ENCODE data around the gene PGM3.

Gene PGM3

DNA sequence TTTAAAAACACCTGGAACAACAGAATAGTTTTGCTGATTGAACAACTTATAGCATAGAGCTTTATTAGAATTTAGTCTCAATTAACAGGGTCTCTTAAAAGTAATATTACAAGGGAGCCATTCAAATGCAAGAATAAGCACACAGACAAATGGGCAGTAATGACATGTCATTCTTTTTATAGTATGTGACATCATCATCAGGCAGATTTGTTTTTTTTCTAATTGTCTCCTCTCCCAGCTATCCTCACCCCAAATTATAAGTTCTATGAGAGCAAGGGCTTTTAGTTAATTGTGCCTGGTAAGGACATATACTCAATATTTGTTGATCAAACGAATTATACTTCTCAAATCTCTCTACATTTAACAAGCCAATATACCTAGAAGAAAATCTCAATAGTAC is 11.0 kb downstream of the PGM3 start:
- DNase-seq, result no peak

DNA sequence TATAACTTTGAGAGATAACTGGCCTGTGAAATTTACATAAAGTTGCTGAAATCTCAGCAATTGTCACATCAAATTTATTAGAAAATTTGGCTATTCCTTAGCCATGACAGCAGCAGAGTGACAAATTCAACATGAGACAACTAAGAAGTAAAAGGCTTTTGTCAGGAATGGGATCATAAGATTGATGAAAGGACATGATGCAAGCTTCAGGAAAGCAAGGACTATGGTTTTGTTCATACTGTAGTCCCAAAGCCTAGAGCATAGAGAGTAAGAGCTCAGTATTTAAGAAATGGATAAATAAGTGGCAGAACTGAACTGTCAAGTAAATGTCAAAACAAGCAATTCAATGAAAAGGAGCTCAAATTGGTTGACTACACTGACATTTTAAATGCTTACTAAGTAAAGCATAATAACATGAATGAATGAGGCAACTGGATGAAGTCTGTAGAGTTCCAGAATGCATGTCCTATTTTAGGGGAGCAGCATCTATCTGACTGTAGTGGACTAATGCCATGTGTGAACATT is 12.6 kb downstream of the PGM3 start:
- no peak for DNase-seq

DNA sequence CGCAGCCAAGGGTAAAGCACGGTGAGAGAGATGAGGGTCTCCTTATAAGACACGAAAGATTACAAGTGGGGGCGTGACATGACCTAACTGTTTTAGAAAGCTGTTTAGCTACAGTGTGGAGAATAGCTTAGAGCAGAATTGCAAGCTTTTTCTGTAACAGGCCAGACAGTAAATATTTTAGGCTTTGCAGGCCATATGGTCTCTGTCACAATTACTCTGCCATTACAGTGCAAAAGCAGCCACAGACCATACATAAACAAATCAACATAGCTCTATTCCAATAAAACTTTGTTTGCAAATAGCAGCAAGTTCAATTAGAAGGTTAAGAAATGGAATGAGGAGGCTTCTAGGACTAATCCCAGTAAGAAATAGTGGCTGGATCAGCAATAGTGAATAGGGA is 16.8 kb downstream of the PGM3 start:
- no peak for DNase-seq

DNA sequence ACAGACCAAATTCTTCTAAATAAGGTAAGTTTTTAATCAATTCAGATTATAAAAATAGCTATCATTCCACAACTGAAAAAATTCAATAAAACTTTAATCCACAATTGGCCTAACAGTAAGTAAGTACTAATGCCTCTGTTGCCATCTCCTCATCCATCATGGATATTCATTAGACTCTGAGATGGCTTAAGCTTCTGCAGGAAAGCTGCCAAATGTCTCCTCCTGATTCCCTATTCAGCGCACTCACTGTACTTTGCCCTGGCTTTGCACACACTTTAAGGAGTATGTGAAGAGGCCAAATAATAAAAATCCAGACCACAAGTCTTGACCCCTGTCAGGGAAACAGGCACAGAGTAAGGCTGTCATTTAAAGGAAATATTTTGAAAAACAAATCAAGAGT is 23.6 kb downstream of the PGM3 start:
- DNase-seq, result no peak

DNA sequence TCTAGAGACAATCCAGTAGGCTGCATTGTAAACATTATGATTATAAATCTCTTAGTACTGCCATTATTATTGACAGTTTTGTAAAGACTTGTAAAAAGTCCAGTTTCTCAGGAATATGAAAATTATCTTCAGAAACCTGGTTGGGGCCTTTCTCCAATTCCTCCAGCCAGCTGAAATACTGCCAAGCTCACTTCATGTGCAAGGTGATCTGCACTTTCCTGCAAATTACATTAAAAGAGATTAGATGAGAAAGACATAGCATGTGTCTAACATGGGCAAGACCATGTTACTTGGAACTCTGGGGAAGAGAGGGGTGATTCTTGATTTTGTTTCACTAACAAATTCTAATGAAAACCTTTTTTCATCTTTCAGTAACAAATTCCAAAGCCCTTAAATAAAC is 24.0 kb downstream of the PGM3 start:
- no peak for DNase-seq

DNA sequence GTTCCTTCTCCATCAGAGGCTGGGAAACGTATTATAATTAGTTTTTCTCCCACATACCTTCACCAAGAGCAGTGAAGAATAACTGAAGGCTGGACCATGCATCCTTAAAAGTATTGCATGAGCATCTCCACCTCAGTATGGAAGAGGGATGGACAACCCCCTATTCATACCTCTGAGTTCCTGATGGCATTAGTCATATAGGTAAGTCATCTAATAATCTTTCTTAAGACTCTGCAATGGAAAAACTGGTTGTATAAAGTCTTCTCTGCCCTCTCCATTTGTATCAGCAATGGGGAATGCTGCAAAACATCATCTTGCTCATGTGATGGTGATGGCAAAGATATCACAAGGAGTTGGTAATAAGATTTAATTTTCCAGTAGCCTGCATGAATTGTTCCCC is 24.5 kb downstream of the PGM3 start:
- no peak for DNase-seq

DNA sequence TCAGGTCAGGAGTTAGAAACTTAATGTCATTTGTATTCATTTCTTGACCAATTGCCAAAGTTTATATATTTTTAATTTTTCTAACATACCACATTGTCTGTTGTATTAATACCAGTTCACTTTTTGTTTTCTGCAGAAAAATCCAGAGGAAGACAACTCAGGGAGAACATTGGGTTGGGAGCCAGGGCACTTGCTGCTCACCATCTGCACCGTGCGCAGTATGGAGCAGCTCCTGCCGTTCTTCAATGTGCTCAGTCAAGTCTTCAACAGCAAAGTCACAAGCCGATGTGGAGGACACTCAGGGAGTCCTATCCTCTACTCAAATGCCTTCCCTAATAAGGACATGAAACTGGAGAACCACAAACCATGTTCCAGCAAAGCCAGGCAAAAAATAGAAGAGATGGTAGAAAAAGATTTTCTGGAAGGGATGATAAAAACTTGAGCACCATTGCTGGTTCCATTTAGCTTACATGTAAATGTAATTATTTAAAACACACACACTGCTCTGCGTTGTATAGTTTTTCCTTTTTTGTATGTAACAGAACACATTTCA is 25.3 kb downstream of the PGM3 start:
- no peak for DNase-seq

DNA sequence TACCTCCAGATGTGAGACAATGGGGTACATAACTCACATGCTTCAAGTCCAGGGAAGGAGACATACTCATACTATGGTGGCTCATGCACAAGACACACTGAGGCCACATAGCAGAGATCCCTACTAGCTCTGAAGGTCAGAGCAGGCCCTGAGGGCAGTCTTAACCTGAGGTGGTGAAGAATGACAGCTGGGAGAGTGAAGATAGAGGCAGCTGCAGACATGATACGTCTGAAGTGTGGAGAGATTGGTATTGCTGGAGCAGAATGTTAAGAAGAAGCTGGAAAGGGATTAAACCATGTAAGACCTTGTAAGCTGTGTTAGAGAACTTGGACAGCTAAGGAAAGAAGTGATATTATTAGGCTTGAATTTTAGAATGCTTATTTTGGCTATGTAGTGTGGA is 32.9 kb downstream of the PGM3 start:
- no peak for DNase-seq

DNA sequence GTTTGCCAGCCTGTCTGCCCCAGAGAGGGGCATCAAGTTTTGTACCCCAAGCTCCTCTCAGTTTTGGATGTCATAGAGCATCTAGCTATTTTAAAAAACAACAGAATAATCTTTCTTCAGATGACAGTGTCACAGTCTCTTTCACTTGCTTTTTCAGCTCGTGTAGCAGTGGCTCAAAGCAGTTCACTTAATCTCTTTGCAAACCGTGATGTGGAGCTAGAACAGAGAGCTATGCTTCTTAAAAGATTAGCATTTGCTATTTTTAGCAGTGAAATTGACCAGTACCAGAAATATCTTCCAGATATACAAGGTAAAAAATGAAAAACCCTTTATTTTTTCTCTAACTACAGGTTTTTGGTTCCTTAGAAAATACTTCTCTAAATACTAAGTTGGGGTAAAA is 37.3 kb downstream of the PGM3 start:
- DNase-seq, result no peak

DNA sequence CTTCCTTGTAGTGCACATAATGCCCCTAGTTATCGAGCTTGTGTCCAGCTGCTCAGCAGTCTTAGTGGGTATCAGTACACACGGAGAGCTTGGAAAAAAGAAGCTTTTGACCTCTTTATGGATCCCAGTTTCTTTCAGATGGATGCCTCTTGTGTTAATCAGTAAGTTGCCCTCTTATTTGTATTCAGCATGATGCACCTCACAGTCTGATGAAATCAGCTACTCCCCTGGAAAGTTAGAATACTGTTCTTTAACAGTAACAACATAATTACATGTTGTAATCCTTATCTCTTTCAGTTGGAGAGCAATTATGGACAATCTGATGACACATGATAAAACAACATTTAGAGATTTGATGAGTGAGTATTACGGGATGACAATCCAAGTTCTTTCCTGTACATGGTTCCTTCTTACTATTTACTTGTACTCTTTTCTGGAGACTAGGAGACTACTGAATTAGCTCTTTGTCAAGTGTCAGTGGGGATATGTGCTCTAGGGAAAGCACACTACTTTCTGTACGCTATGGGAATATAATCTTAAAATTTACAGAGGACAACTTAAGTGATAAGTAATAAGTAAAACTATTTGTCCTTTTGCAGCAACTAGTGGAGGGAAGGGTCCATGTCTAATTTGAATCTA is 39.1 kb downstream of the PGM3 start:
- DNase-seq, result no peak

DNA sequence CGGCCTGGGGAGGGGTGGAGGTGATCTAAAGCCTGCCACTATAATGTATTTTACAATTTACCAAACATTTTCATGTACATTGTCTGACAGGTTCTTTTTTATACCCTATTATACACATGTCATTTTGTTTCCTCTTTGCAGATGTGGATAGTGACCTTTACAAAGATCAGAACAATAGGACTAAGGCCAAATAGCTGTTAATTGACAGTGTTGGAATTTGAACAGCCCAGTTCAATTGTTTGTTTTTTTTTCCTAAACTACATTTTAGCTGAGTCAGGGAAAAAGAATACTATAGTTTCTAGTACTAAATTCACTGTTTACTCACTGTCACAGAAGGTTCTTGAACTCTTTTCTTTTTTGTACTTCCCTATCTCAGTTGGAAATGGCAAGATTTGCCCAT is 40.2 kb downstream of the PGM3 start:
- DNase-seq, result no peak

DNA sequence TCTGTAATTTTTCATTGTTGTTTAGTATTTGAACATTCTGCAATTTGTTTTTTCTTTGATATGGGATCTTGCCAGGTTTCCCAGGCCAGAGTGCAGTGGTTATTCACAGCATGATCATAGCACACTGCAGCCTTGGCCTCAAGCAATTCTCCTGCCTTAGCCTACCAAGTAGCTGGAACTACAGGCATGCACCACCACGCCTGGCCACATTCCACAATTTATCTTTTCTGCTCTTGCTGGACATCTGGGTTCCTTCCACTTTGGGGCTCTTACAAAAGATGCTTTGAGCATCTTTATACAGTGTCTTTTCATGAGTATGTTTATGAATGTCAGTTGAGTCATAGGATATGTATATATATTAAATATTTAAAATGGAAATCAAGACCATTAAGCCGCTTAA is 42.0 kb downstream of the PGM3 start:
- no peak for DNase-seq

DNA sequence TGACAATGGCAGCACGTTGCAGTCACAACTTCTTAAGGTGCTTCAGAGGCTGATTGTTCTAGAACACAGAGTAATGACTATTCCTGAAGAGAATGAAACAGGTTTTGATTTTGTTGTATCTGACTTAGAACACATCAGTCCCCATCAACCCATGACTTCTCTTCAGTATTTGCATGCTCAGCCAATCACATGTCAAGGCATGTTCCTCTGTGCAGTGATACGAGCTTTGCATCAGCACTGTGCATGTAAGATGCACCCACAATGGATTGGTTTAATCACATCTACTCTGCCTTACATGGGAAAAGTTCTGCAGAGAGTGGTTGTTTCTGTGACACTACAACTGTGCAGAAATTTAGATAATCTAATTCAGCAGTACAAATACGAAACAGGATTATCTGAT is 54.3 kb downstream of the PGM3 start:
- no peak for DNase-seq

DNA sequence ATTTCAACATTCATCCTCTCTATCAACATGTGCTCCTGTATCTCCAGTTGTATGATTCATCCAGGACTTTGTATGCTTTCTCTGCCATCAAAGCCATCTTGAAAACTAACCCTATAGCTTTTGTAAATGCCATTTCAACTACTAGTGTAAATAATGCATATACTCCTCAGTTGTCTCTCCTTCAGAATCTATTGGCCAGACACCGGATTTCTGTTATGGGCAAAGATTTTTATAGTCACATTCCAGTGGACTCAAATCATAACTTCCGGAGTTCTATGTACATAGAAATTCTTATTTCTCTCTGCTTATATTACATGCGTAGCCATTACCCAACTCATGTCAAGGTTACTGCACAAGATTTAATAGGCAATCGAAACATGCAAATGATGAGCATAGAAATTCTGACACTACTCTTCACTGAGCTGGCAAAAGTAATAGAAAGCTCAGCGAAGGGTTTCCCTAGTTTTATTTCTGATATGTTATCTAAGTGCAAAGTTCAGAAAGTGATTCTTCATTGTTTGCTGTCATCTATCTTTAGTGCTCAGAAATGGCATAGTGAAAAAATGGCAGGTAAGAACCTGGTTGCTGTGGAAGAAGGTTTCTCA is 54.8 kb downstream of the PGM3 start:
- no peak for DNase-seq

DNA sequence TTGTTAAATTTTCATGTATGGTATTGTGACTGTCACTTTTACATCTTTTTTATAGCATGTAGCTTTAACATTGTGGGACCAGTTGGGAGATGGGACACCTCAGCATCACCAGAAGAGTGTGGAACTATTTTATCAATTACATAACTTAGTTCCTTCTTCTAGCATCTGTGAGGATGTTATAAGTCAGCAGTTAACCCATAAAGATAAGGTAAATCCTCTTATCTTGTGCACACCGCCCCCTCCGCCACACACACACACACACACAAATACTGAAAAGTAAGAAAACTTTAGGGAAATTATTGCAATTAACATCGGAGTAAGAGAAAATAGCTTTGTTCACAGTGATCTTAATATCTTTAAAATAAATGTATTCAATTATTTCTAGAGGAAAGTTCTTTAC is 60.9 kb downstream of the PGM3 start:
- no peak for DNase-seq

DNA sequence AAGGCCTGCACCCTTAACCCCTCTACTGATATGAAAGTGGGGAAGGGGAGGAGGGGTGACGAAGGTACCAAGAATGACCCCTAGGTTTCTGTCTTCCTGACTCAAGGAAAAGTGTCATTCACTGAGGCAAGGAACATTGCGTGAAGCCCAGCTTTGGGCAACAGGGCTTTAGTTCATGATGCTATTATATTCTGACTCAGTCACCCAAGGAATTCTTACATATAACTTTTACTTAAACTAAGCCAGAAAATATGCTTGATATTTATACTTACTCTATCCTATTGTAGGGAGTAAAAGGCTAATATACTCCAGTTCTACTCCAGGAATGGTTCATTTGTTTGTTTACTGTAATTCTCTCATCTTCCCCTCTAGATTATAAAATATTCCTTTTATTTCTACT is 65.1 kb downstream of the PGM3 start:
- DNase-seq, result no peak

DNA sequence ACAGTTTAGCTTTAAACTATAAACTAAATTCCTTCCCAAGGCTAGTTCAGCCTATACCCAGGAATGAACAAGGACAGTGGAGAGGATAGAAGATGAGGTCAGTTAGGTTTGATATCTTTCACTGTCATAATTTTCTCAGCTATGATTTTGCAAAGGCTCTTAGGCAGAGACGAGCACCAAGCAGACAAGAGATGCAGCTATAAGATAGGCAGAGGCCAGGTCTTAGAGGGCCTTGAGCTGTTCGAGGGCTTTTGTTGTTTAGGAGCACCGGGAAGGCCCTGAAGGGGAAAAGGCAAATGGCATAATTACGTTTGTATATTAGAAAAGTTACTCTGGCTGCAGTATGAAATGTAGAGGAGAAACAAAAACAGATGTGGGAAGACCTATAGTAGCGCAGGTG is 65.8 kb downstream of the PGM3 start:
- no peak for DNase-seq

DNA sequence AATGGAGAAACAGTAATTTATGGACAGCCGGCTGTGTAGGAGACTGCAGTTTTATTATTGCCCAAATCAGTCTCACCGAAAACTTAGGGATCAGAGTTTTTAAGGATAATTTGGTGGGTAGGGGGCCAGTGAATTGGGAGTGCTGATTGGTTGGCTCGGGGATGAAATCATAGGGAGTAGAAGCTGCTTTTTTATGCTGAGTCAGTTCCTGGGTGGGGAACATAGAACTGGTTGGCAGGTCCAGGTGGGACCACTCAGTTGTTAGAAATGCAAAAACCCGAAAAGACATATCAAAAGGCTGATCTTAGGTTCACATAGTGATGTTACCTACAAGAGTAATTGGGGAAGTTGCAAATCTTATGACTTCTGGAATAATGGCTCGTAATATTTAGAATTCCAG is 66.3 kb downstream of the PGM3 start:
- DNase-seq, result no peak

DNA sequence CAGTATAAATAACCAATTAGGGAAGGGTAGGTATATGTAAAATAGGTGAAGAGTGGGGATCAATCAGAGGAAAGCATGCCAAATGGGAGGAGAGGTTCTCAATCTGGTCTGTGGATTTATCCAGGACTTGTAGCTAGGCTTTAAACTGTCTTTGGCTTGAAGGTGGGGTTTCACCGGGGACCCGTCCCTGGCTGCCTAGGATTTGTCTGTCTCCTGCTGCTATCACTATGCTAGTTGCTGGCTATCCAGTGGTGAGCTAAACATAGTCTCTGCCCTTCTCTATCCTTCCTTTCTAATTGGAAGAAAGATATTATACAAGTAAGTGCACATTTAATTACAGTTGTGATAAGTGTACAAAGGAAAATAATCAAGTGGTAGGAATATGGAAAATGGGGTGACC is 66.8 kb downstream of the PGM3 start:
- DNase-seq, result no peak

DNA sequence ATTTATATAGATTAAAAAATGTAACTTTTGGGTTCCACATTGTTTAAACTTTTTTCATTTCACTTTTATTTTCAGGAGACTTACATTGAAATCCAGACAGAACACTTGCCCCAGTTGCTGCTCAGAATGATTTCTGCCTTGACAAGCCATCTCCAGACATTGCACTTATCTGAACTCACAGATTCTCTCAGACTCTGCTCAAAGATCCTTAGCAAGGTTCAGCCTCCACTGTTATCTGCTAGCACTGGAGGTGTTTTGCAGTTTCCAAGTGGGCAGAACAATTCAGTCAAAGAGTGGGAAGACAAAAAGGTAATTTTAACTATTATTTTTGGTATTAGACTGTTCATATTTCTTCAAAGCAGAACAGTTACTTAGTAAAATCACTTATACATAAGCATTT is 67.6 kb downstream of the PGM3 start:
- DNase-seq, result no peak

DNA sequence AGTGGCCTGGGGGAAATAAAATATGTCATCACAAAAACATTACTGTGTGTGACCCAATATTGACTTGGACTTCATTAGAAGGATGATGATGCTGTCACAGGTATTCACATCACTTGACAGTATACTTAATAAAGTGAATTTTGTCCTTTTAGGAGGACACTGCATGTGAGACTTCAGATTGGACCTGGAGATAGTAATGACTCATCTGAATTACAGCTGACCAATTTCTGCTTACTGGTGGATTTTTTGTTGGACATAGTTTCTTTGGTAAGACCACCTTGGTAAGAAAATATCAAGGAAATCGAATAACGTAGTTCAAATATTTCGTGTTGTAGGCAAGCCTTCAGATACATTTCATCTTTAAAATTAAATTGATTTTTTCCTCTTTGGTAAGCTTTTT is 68.5 kb downstream of the PGM3 start:
- DNase-seq, result no peak

DNA sequence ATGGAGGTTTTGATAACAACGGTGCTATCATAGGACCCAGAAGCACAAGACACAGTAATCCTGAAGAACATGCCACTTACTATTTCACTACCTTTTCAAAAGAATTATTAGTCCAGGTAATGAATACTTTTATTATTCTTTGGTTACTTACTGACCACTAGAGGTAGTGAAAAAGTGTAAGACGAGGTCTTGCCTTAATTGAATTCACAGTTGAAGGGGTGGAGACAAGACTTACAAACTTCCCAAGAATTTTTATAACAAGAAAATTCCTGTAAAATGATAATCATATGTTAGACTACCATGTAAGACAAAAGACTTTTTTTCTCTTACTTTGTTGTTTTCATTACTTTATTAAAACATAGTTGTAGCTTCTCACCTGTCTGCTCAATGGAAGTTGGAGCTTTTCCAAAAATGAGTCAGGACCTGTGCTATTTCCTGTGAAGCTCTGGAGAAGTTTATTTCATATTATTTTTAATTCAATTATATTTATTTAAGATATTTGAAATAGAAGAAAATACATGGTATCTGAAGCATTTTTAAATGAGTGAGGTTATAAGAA is 73.2 kb downstream of the PGM3 start:
- DNase-seq, result no peak

DNA sequence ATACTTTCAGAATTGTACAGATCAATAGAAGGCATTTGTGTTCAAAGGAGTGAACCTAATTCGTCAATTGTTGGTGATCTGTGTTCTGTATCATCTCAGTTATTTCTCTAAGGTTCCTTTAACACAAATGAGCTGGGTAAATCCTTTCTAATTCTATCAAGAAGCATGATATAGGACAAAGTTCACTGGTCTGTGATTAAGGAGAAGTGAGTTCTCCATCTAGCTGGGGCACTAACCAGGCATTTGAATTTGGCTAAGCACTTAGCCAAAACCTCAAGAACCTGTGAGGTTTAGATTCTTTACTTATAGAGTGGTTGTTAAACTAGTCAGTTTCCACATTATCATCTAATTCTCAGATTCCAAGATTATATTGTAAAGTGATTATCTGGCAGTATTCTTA is 75.3 kb downstream of the PGM3 start:
- no peak for DNase-seq
